Subcutaneous abdominal adipose tissue (tissue), 5 donors: ENCODE data around the gene SRCAP.

Source experiments
- H3K27ac ChIP-seq: one replicate; pipeline ENCODE4 v1.7.0; 2013; ENCODE audit warnings: low read depth, mild to moderate bottlenecking, inconsistent platforms, low read length, moderate library complexity
- H3K27me3 ChIP-seq, 5 donors: one replicate each; pipeline ENCODE4 v1.7.0; 2013; ENCODE audit warnings: low read length in 5 of 5, inconsistent platforms in 1 of 5; ENCODE audit not compliant: control insufficient read depth in 5 of 5, insufficient read depth in 4 of 5
- H3K36me3 ChIP-seq, 5 donors: one replicate each; pipeline ENCODE4 v1.7.0; 2013; ENCODE audit warnings: low read length in 5 of 5; ENCODE audit not compliant: control insufficient read depth in 5 of 5, insufficient read depth in 5 of 5
- H3K4me1 ChIP-seq, 5 donors: one replicate each; pipeline ENCODE4 v1.7.0; 2013; ENCODE audit warnings: low read length in 5 of 5, mild to moderate bottlenecking in 3 of 5, moderate library complexity in 1 of 5; ENCODE audit not compliant: control insufficient read depth in 5 of 5, insufficient read depth in 5 of 5
- H3K4me3 ChIP-seq, 5 donors: one replicate each; pipeline ENCODE4 v1.7.0; 2013; ENCODE audit warnings: low read length in 5 of 5, low read depth in 1 of 5
- H3K9ac ChIP-seq, 5 donors: one replicate each; pipeline ENCODE4 v1.7.0; 2013; ENCODE audit warnings: low read length in 5 of 5, mild to moderate bottlenecking in 4 of 5, moderate library complexity in 3 of 5
- H3K9me3 ChIP-seq, 5 donors: one replicate each; pipeline ENCODE4 v1.7.0; 2013; ENCODE audit warnings: low read length in 5 of 5; ENCODE audit not compliant: control insufficient read depth in 5 of 5
- donor health status: healthy.
- donor health status: healthy.
- donor health status: healthy.
- donor health status: healthy.
- donor health status: healthy.

Gene SRCAP

GRCh38 chr16:30728899-30729672, 30.1 kb downstream of the SRCAP start:
- Histone ChIP-seq H3K9ac (peak overlapping the region in 1 of 5 donors; percentile 41), H3K4me3 (no peak overlapping the region), H3K9me3 (no peaks in the 10 kb centered on the region), H3K4me1 (peaks cover 0 to 31% (median 18%) of the 10 kb centered on the region in 5 donors), H3K27ac (peak overlapping the region; percentile 23), H3K36me3 (peaks cover 10 to 72% (median 61%) of the 10 kb centered on the region in 5 donors), H3K27me3 (no peaks in the 10 kb centered on the region)

GRCh38 chr16:30731411-30731810, 32.4 kb downstream of the SRCAP start:
- Histone ChIP-seq H3K27me3 (no peaks in the 10 kb centered on the region), H3K4me1 (peaks cover 0 to 13% (median 11%) of the 10 kb centered on the region in 5 donors), H3K9ac (no peak overlapping the region), H3K36me3 (peaks cover 13 to 72% (median 62%) of the 10 kb centered on the region in 5 donors), H3K27ac (no peak overlapping the region), H3K4me3 (no peak overlapping the region), H3K9me3 (no peaks in the 10 kb centered on the region)

- Histone ChIP-seq H3K4me3 (no peak overlapping the region), H3K4me1 (peaks cover 3 to 17% (median 13%) of the 10 kb centered on the region in 5 donors), H3K27ac (no peak overlapping the region), H3K9me3 (no peaks in the 10 kb centered on the region), H3K9ac (no peak overlapping the region), H3K27me3 (no peaks in the 10 kb centered on the region), H3K36me3 (peaks cover 6 to 79% (median 71%) of the 10 kb centered on the region in 5 donors)
Measured at GRCh38 chr16:30736995-30737793, 38.2 kb downstream of the SRCAP start.

- Histone ChIP-seq H3K36me3 (peaks cover 3 to 72% (median 65%) of the 10 kb centered on the region in 5 donors), H3K4me1 (peaks cover 3 to 17% (median 13%) of the 10 kb centered on the region in 5 donors)
Measured at GRCh38 chr16:30737794-30738648, 39.0 kb downstream of the SRCAP start.

GRCh38 chr16:30738984-30739951, 40.3 kb downstream of the SRCAP start:
- Histone ChIP-seq H3K27me3 (no peaks in the 10 kb centered on the region), H3K4me1 (peaks cover 5 to 17% (median 13%) of the 10 kb centered on the region in 5 donors), H3K27ac (no peak overlapping the region), H3K36me3 (peaks cover 3 to 70% (median 57%) of the 10 kb centered on the region in 5 donors), H3K4me3 (no peak overlapping the region), H3K9me3 (no peaks in the 10 kb centered on the region), H3K9ac (no peak overlapping the region)

More at GRCh38 chr16:30737794-30738648, 39.0 kb downstream of the SRCAP start:
- H3K27ac ChIP-seq: no peak overlapping the region
- H3K9ac ChIP-seq: no peak overlapping the region
- H3K27me3 ChIP-seq: no peaks in the 10 kb centered on the region
- no peak overlapping the region for H3K4me3 ChIP-seq
- no peaks in the 10 kb centered on the region for H3K9me3 ChIP-seq

DNA sequence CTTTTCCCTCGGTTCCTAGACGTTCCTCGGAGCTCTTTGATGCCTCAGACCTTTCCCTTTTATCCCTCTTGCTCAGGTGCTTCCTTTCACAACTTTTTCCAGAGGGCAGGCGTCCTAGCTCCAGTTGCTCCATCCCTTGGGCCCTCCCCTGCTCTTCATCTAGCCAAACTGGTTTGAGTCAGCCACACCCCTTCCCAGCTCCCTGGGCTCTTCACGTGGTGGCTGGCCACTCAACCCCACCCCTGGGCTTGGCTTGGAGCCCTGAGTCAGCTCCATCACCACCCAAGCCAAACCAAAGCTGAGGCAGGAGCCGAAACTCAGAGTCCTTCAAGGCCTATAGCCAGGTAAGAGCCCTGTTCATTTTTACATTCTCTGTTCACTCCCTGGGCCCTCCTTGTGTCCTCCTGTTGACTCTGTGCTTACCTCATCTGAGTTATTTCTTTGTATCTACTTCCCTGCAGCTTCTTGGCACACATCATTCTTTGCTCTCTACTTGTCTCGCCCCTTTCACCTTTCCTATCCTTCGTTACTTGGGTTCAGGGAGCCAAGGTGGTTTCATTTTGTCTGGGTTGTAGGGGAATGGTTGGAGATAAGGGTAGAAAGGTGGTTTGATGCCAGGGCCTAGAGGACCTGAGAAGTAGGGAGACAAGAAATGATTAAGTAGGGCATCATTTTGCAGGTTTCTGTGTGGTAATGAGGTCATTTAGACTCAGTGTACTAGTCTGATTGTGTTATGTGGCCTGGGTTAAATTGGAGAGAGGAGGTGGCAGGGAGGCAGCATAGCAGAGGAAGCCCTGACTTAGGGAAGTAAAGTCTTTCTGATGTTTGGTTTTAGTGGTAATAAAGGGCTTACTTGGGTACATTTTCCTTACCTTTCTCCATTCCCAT, 41.6 kb downstream of the SRCAP start:
- Histone ChIP-seq H3K4me1 (peaks cover 5 to 17% (median 13%) of the 10 kb centered on the region in 5 donors), H3K9ac (peak overlapping the region in 1 of 5 donors; percentile 16), H3K9me3 (no peaks in the 10 kb centered on the region), H3K36me3 (peaks cover 6 to 70% (median 54%) of the 10 kb centered on the region in 5 donors), H3K4me3 (peak overlapping the region in 1 of 5 donors; percentile 36), H3K27me3 (no peaks in the 10 kb centered on the region), H3K27ac (peak overlapping the region; percentile 70)

DNA sequence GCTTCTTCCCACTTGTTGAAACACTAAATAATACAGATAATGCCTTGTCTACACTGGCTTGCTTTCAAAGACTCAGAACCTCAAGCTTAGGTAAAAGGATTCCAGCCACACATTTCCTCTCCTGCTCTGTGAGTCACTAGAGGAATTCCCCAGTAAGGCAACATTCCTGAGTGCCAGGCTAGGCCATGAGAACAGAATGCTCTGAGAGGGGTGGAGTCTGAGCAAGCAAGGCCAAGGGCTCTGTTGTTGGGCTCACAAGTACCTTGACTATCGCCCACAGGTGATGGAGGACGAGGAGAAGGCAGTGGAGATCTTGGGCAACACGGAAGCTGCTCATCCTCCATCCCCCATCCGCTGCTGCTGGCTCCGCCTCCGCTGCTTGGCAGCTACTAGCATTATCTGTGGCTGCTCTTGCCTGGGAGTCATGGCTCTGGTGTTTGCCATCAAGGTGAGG, 42.5 kb downstream of the SRCAP start:
- Histone ChIP-seq H3K27ac (peak overlapping the region; percentile 70), H3K4me3 (no peak overlapping the region), H3K9me3 (no peaks in the 10 kb centered on the region), H3K9ac (no peak overlapping the region), H3K27me3 (no peaks in the 10 kb centered on the region), H3K36me3 (peaks cover 6 to 61% (median 45%) of the 10 kb centered on the region in 5 donors), H3K4me1 (peaks cover 5 to 17% (median 13%) of the 10 kb centered on the region in 5 donors)

DNA sequence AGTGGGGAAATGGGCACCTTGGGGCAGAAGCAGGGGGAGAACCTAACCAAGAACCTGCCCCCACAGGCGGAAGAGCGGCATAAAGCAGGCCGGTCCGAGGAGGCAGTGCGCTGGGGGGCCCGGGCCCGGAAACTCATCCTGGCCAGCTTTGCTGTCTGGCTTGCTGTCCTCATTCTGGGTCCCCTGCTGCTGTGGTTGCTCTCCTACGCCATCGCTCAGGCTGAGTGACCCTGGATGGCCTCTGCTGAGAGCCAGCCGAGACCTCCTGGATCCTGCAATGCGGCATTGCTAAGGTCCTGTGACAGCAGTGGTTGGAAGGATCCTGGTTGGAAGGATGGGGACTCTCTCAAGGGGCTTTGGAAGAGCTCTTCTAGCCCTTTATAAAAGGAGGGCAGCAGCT, 44.7 kb downstream of the SRCAP start:
- Histone ChIP-seq H3K9ac (peak overlapping the region in 1 of 5 donors; percentile 35), H3K9me3 (no peaks in the 10 kb centered on the region), H3K27me3 (no peaks in the 10 kb centered on the region), H3K27ac (peak overlapping the region; percentile 62), H3K36me3 (peaks cover 6 to 39% (median 23%) of the 10 kb centered on the region in 5 donors), H3K4me3 (no peak overlapping the region), H3K4me1 (peaks cover 8 to 26% (median 20%) of the 10 kb centered on the region in 5 donors)
